GM18507 (cell line): ENCODE results near the gene HAPLN3.
"Not testable (repeated sequence)": the region's sequence is repeated elsewhere in the genome, so short reads cannot be mapped to it uniquely, and the experiment has no call there.

Experiments
- DNase-seq: peaks from one replicate; pipeline ENCODE4 v3.0.0; 2011; ENCODE audit warnings: low read depth; ENCODE audit not compliant: insufficient read length; ENCODE audit errors: extremely low spot score
- FAIRE-seq: peaks from 2 replicates; lab custom pipeline; 2011; peaks lifted over from hg19 to GRCh38; lab: Jason Lieb, UNC

HAPLN3 gene

GRCh38 chr15:88894819-88895767, at the start of gene HAPLN3:
Gene HAPLN3 (minus strand): TSS chr15:88895544. CDS start chr15:88887298, 8,246 bp downstream.
- DNase-seq (no peak), FAIRE-seq (peak; percentile 52)

GRCh38 chr15:88940110-88940675, 44.8 kb upstream of the HAPLN3 start:
- DNase-seq (no peak), FAIRE-seq (no peak)

DNA sequence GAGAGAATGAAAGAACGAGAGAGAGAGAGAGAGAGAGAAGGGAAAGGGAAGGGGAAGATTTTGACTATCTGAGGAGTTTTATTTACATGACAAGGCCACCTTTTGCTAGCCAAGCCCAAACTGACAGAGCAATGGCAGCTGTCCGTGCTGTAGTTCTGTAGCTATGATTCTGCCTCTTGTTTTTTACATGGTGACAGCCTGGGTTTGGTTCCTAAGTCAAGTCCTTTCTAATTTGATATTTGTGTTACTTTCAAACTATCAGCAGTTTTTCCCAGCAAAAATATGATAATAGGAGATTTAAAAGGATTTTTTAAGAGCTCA, 44.1 kb upstream of the HAPLN3 start:
- FAIRE-seq (no peak), DNase-seq (no peak)

DNA sequence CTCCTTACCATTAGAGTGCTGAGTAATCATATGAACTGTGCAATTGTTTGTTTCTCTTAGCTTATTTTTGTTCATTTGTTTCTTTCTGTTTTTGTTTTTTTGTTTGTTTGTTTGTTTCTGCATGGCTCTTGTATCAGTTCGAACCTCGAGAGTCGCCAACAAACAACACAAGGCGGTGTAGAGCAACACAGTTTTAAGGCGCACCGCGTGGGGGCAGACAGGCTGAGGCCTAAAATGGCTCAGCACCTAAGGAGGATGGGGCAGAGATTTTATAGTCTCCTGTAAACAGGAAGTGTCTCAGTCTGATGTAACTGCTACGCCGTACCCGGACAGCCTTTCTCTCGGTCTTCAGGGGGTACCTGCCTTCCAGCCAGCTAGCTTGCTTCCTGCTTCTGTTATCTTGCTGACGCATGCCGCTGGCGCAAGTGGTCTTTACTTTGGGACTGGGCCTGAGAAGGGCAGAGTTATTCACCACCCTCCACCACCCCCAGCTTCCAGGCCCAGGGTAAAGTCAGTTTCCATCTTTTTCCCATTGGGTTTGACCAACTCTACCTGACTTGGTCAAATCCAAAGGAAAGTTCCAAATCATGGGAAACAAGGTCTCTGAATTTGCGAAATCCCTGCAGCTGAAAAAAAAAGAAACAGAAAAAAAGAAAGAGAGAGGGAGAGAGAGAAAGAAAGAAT, 43.6 kb upstream of the HAPLN3 start:
- DNase-seq = no peak
- FAIRE-seq = no peak

GRCh38 chr15:88934449-88934848, 39.1 kb upstream of the HAPLN3 start:
- not testable (repeated sequence) for FAIRE-seq, DNase-seq

DNA sequence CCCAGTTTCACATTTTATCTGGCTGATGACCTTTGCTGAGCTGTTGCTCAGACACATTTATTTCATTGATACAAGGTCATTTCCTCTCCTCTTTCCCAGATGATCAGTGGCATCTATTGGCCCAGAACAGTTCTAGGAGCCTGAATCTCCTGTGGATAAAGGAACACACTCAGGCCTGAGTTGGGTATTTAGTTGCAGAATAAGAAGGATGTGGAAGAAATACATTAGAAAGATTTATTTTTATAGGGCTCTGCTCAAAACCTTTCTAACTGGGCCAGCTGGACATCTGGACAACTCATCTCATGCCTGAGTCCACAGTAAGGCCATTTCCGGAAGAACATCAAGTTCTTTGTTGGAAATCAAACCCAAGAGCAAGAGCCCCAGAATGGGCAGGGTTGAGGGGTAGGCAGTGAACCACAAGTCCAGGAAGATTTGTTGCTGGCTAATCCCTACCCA, 37.6 kb upstream of the HAPLN3 start:
- FAIRE-seq = no peak
- DNase-seq = no peak

DNA sequence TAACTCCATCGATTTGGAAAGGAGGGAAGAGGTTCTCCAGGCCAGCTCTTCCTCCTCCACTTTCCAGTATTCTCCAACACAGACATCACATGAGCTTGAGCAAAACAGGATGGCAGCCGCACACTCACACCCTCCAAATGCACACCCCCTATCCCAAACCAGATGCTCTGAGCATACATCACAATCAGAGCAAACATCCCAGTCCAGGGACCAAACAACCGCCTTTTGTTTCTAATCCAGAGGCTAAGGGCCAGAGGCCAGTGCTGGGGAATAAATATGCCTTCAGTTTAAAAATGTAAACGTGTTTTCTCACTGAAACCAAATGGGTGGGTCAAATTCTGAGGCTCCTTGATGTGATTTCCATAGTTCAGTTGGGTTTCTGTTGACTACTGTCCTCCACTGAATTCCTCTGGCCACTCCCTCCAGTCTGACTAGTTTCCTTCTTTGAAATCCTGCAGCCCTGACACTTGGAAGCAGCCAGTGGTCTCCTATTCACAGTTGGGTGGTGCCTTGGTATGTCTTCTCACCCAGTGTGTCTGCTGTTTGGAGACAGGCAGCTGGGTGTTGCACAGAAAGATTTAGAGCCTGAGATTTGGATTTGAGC, 37.0 kb upstream of the HAPLN3 start:
- DNase-seq (no peak), FAIRE-seq (no peak)

DNA sequence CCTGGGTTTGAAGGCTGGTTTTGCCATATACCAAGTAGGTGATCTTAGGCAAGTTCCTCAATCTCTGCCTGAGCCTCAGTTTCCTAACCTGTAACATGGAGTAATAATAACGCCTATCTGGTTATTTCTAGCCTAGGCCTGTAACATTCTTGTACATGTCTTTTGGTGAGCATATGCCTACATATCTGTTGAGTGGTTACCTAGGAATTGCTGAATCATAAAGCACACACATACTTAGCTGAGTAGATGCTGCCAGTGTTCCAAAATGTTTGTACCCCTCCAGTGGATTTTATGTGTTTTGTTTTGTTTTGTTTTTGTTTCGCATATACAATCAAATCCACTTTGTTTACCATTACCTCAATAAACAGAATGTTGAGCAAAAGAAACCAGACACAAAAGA, 35.2 kb upstream of the HAPLN3 start:
- DNase-seq (no peak), FAIRE-seq (no peak)

- not testable (repeated sequence) for FAIRE-seq, DNase-seq
These were observed 34.2 kb upstream of the HAPLN3 start for GRCh38 chr15:88929358-88930098.

DNA sequence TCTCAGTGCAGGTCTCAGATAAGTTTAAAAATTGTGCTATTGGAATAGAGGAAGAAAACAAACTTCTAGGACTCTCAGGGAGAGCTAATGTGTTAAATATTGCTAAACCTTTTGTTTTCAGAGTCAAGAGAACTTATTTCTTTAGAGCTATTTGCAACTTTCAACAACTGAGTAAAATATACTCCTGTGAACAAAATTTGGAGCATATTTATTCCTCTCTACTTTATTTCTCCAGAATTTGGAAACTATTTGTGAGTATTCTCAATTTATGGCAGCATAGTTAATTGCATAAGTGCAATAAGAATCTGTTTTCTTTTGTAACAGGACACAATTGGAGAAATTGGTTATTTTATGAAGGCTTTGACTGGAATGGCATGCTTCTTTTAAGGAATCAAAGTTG, 32.8 kb upstream of the HAPLN3 start:
- DNase-seq, FAIRE-seq: not testable (repeated sequence)

GRCh38 chr15:88925648-88926047, 30.3 kb upstream of the HAPLN3 start:
- not testable (repeated sequence) for FAIRE-seq, DNase-seq

DNA sequence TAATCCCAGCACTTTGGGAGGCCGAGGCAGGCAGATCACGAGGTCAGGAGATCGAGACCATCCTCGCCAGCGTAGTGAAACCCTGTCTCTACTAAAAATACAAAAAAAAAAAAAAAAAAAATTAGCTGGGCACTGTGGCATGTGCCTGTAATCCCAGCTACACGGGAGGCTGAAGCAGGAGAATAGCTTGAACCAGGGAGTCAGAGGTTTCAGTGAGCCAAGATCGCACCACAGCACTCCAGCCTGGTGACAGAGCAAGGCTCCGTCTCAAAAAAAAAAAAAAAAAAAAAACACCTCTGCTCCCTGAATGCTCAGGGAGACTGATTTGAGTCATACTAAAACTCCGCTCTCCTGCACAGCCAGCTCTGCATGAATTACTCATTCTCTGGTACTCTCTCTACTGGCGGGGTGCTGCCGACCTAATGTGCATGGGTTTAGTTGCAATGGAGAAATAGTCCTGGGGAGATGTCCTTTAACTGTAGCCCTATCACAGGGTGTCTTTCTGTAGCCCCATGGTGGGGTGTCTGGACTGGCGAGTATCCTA, 25.6 kb upstream of the HAPLN3 start:
- DNase-seq = not testable (repeated sequence)
- peak; percentile 76 for FAIRE-seq

GRCh38 chr15:88920186-88920891, 25.0 kb upstream of the HAPLN3 start:
- FAIRE-seq (peak; percentile 60), DNase-seq (no peak)

GRCh38 chr15:88918738-88919137, 23.4 kb upstream of the HAPLN3 start:
- no peak for FAIRE-seq

DNA sequence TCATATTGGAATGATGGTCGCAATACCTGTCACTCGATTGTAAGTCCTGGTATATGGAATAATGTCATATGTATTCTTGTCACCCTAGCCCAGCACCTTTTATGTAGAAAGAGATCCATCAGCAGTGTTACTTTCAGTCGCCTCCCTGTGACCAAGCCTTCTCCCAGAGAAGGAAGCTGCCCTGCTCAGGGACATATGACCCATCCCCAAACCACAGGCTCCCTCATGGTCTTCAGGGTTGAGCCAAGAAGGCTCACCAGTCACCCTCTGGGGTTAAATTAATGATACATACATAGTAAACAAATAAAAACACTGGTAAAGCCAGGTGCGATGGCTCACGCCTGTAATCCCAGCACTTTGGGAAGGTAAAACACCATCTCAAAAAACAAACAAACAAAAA, 22.4 kb upstream of the HAPLN3 start:
- no peak for FAIRE-seq

More at GRCh38 chr15:88918738-88919137, 23.4 kb upstream of the HAPLN3 start:
- no peak for DNase-seq

GRCh38 chr15:88915354-88915753, 20.0 kb upstream of the HAPLN3 start:
- DNase-seq (no peak), FAIRE-seq (no peak)

More for the DNA sequence above, 22.4 kb upstream of the HAPLN3 start:
- DNase-seq = no peak

- DNase-seq = no peak
- no peak for FAIRE-seq
These were observed 18.5 kb upstream of the HAPLN3 start for GRCh38 chr15:88913850-88914169.

GRCh38 chr15:88913017-88913849, 17.9 kb upstream of the HAPLN3 start, which contains the start of gene MFGE8:
Gene MFGE8 (minus strand): TSS chr15:88913379. CDS start chr15:88913319, 60 bp downstream.
- FAIRE-seq (no peak), DNase-seq (no peak)
